LNCaP clone FGC (cell line): Measurements from ENCODE around the gene ITPRID1.

Experiments used
- DNase-seq: peaks from one replicate; pipeline ENCODE4 v3.0.0-alpha.2; 2011; ENCODE audit warnings: low read depth
- H3K4me3 ChIP-seq: 2 replicates; pipeline ENCODE4 v1.5.1; 2011; ENCODE audit warnings: mild to moderate bottlenecking, low read depth, low read length, control low read depth
- TF ChIP-seq, protein P1 (sequence below): IDR thresholded peaks from 2 replicates; pipeline ENCODE4 v1.5.1; 2012; ENCODE audit warnings: mild to moderate bottlenecking; ENCODE audit not compliant: control insufficient read depth, insufficient read depth; ENCODE audit errors: extremely low read depth

Gene ITPRID1

DNA sequence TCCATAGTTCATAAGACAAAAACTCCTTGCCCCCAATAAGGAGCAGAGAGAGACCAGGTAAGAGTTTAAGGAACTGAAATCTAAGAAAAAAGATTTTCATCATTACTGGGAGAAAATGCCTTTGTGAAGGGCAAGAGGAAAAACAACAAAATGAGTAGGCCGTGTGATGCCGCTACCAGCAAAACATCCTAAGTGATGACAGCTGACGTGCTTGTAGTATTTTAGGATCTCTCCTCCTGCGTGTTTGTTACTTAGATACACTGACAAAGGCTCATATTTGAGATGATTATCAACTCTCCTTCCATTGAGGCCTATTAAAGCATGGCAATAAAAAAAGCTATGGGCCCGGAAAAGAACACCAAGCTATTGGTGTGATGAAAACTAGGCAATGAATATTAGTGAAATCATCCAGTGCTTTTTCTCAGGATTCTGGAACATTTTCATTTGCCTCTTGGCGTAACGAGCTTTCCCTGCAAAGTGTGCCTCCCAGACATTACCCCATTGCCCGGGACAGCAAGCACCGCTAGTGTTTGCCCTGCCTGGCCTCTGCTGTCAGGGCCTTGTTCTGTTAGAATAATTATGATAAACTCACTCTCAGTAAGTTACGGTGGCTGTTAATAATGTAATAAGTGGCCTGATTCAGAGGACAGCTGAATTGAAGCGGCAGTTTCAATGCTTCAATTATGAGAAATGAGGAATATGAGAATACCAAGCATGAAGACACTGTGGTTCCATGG is 36.8 kb upstream of the ITPRID1 start:
- no peak overlapping the region for H3K4me3 ChIP-seq
- TF ChIP-seq, protein P1, sequence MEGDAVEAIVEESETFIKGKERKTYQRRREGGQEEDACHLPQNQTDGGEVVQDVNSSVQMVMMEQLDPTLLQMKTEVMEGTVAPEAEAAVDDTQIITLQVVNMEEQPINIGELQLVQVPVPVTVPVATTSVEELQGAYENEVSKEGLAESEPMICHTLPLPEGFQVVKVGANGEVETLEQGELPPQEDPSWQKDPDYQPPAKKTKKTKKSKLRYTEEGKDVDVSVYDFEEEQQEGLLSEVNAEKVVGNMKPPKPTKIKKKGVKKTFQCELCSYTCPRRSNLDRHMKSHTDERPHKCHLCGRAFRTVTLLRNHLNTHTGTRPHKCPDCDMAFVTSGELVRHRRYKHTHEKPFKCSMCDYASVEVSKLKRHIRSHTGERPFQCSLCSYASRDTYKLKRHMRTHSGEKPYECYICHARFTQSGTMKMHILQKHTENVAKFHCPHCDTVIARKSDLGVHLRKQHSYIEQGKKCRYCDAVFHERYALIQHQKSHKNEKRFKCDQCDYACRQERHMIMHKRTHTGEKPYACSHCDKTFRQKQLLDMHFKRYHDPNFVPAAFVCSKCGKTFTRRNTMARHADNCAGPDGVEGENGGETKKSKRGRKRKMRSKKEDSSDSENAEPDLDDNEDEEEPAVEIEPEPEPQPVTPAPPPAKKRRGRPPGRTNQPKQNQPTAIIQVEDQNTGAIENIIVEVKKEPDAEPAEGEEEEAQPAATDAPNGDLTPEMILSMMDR, result no peak
- no peak for DNase-seq

DNA sequence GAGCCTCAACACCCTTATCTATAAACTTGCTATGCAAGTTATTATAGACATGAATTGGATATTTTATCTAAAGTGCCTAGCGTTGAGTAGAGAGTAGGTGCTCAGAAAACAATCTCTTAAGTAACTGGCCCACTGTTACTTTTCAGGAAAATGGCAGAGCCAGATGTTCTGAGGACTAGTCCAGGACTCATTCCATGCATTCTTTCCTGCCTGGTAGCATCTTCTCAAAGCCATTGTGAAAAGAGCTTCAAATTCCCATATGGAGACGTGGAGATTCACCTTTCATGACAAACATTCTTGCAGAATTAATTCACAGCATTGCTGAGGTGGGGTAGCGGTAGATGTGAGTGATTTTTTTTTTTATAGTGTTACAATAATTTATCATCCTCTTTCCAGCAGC is 35.9 kb upstream of the ITPRID1 start:
- H3K4me3 ChIP-seq, result no peak overlapping the region
- TF ChIP-seq, protein P1, result no peak
- DNase-seq, result no peak

DNA sequence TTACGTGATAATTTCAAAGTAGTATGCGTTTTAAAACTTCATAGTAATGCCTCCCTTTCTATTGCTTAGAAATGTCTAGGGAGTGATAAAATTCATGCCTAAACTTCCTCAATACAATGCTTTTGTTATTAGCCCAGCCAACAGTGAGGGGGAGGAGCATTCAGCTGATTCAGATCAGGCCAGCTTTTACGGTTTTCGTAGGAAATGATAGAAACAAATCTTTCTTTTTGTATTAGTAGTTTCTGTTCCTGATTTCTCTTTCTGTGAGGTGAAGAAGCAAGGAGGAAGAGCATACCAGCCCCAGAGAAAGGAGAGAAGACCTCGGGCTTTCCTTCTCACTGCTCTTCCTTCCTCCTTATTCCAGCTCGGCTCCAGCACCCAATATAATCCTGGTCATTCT is 35.2 kb upstream of the ITPRID1 start:
- TF ChIP-seq, protein P1, result no peak
- no peak overlapping the region for H3K4me3 ChIP-seq
- no peak for DNase-seq

DNA sequence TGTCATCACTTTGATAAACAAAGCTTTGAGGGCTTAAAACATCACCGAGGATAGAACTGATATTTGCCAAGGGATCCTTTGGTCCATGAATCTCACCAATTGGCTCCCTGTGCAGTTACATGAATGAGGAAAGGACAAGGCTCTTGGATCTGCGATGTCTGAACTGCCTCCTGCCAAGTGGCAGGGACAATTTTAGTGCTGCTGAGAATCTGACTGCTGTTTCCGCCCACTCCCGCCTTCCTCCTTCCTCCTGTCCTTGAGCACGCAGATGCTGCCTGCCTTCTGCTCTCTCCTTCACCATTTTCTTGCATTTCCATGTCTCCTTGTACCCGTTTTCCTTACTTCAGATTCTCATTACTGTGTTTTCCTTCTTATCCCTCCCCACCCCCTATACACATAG is 26.8 kb upstream of the ITPRID1 start:
- no peak for DNase-seq
- no peak overlapping the region for H3K4me3 ChIP-seq
- TF ChIP-seq, protein P1, result no peak

DNA sequence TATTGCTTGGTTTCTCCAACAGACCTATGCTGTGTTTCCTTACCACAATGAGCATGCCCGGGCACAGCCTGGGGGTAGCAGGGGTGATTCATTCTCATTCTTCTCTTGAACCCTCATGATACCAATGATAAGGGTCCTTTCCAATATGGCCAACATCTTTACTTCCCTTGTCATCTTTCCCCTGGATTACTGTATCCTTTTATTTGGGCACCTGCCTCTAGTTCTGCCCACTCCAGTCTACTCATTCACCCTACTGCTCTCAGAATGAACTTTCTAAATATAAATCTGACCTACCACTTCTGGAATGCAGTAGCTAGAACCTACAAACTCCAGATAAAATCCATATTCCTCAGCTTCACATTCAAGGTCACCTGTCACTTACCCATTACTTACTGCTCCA is 26.4 kb upstream of the ITPRID1 start:
- DNase-seq, result no peak
- H3K4me3 ChIP-seq, result no peak overlapping the region
- TF ChIP-seq, protein P1, result no peak

DNA sequence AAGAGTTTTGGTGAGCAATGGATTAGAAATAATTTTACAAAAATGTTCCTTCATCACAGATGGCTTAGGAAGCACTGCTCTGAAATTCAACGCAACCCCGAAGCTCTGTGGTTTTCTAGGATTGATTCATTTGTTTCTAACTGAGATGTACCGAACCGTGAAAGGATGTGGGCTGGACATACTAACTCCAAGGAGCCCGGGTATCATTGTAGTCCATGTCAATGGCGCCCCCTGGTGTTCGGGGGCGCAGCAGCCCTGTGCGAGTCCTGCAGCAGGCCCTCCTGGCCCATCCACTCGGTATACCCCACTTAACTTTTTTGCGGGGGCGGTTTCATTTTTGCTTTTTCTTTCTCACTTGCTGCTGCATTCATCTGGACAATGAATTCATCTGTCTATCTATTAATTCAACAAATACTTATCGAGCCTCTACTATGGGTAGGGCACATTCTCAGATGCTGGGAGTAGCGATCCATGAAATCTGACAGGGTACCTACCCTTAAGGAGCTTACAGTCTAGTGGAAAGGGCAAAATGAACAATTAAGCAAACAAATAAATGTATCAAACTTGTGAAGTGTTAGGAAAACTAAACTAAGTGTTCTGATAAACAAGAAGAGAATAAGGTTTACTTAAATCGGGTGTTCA is 25.2 kb upstream of the ITPRID1 start:
- peak; percentile 13 for DNase-seq
- no peak overlapping the region for H3K4me3 ChIP-seq
- TF ChIP-seq, protein P1, result peak; percentile 75
